ENCODE data around the gene CDC42BPB. TPM values are rescaled to one million over a fixed set of nuclear protein-coding genes. Genes with fewer than 3 reads are reported as not detected.

CDC42BPB gene
- total RNA-seq, 3 donors from 2014 or later (not counting 1 experiment from before 2014, with no cell fraction given): 0.86 to 2.3 (median 2.0) TPM

DNA sequence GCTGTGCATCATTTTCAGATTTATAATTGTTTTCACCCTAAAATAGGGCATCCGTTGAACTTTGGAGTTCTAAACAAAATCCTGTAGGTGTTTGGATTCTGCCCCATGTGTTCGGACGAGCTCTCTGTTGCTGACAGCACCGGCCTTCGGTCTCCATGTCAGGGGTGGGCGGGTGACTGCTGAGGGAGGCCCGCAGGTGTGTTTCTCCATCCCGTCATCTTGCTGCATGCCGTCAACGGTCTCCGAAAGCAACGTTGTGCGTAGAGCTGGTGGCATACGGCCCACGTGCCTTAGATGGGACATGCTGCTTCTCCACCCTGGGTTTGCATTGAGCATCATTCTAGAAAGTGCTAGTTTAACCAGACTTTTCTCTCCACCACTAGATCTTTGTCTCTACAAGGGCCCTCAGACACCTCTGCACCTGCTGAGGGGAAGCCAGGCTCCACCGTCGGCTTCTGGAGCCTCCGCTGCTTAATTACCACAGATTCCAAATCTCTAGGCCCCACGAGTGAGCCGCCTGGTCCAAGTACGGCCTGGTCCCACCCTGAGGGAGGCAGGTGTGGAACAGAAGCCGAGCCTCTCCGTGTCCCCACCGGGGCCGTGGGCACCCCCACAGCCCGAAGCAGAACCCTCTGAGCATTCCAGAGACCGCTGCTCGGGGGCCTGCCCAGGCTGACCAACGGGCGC lies 150.6 kb downstream of the CDC42BPB start:
- Mint-ChIP-seq H3K27me3 (ENCODE audit: low read depth in 2 of 2) (no peaks in the 10 kb centered on the region), H3K9me3 (no peaks in the 10 kb centered on the region), H3K4me1 (peaks cover 19 to 21% of the 10 kb centered on the region in 2 donors), H3K4me3 (no peak overlapping the region), H3K27ac (no peak overlapping the region), H3K36me3 (peaks cover 7% of the 10 kb centered on the region)
- TF ChIP-seq, protein P1, sequence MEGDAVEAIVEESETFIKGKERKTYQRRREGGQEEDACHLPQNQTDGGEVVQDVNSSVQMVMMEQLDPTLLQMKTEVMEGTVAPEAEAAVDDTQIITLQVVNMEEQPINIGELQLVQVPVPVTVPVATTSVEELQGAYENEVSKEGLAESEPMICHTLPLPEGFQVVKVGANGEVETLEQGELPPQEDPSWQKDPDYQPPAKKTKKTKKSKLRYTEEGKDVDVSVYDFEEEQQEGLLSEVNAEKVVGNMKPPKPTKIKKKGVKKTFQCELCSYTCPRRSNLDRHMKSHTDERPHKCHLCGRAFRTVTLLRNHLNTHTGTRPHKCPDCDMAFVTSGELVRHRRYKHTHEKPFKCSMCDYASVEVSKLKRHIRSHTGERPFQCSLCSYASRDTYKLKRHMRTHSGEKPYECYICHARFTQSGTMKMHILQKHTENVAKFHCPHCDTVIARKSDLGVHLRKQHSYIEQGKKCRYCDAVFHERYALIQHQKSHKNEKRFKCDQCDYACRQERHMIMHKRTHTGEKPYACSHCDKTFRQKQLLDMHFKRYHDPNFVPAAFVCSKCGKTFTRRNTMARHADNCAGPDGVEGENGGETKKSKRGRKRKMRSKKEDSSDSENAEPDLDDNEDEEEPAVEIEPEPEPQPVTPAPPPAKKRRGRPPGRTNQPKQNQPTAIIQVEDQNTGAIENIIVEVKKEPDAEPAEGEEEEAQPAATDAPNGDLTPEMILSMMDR (IDR thresholded peaks at IDR 0.05): no peak
- DNase-seq (no peak), ATAC-seq (no peak)
- Histone ChIP-seq H3K27ac (ENCODE audit: low read length) (no peak overlapping the region), H3K36me3 (ENCODE audit: control insufficient read depth, insufficient read depth, low read length) (peaks cover 21% of the 10 kb centered on the region), H3K9me3 (ENCODE audit: control insufficient read depth, insufficient read depth, low read length) (no peaks in the 10 kb centered on the region), H3K27me3 (ENCODE audit: control insufficient read depth, insufficient read depth, low read length) (no peaks in the 10 kb centered on the region), H3K4me3 (ENCODE audit: low read length) (no peak overlapping the region), H3K4me1 (ENCODE audit: control insufficient read depth, insufficient read depth, low read length) (peaks cover 20% of the 10 kb centered on the region)
- intact Hi-C loops (cut with micrococcal nuclease): no loop called here
- WGBS (ENCODE audit: insufficient coverage): 98% methylated on average over 30 of the region's 30 CpGs

DNA sequence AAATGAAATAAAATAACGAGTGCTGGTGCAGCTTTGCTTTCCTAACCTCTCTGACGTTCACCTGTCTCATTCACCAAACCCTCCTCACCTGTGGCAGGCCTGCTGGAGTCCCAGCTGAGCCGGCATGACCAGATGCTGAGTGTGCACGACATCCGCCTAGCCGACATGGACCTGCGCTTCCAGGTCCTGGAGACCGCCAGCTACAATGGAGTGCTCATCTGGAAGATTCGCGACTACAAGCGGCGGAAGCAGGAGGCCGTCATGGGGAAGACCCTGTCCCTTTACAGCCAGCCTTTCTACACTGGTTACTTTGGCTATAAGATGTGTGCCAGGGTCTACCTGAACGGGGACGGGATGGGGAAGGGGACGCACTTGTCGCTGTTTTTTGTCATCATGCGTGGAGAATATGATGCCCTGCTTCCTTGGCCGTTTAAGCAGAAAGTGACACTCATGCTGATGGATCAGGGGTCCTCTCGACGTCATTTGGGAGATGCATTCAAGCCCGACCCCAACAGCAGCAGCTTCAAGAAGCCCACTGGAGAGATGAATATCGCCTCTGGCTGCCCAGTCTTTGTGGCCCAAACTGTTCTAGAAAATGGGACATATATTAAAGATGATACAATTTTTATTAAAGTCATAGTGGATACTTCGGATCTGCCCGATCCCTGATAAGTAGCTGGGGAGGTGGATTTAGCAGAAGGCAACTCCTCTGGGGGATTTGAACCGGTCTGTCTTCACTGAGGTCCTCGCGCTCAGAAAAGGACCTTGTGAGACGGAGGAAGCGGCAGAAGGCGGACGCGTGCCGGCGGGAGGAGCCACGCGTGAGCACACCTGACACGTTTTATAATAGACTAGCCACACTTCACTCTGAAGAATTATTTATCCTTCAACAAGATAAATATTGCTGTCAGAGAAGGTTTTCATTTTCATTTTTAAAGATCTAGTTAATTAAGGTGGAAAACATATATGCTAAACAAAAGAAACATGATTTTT lies 151.9 kb downstream of the CDC42BPB start:
- H3K9me3 ChIP-seq (ENCODE audit: control insufficient read depth, insufficient read depth, low read length): no peaks in the 10 kb centered on the region
- H3K27ac Mint-ChIP-seq: no peak overlapping the region
- no peak overlapping the region for H3K4me3 ChIP-seq (ENCODE audit: low read length)
- TF ChIP-seq, protein P1 (IDR thresholded peaks at IDR 0.05): no peak
- no peaks in the 10 kb centered on the region for H3K27me3 Mint-ChIP-seq (ENCODE audit: low read depth in 2 of 2)
- peaks cover 21% of the 10 kb centered on the region for H3K36me3 ChIP-seq (ENCODE audit: control insufficient read depth, insufficient read depth, low read length)
- intact Hi-C loops (cut with micrococcal nuclease): no loop called here
- DNase-seq (no peak), ATAC-seq (no peak)
- no peaks in the 10 kb centered on the region for H3K9me3 Mint-ChIP-seq
- no peak overlapping the region for H3K4me3 Mint-ChIP-seq
- H3K27me3 ChIP-seq (ENCODE audit: control insufficient read depth, insufficient read depth, low read length): no peaks in the 10 kb centered on the region
- H3K4me1 ChIP-seq (ENCODE audit: control insufficient read depth, insufficient read depth, low read length): peaks cover 32% of the 10 kb centered on the region
- H3K27ac ChIP-seq (ENCODE audit: low read length): no peak overlapping the region
- WGBS (ENCODE audit: insufficient coverage): 97% methylated on average over 37 of the region's 38 CpGs
- peaks cover 31% of the 10 kb centered on the region in 2 donors for H3K4me1 Mint-ChIP-seq
- peaks cover 7% of the 10 kb centered on the region for H3K36me3 Mint-ChIP-seq

DNA sequence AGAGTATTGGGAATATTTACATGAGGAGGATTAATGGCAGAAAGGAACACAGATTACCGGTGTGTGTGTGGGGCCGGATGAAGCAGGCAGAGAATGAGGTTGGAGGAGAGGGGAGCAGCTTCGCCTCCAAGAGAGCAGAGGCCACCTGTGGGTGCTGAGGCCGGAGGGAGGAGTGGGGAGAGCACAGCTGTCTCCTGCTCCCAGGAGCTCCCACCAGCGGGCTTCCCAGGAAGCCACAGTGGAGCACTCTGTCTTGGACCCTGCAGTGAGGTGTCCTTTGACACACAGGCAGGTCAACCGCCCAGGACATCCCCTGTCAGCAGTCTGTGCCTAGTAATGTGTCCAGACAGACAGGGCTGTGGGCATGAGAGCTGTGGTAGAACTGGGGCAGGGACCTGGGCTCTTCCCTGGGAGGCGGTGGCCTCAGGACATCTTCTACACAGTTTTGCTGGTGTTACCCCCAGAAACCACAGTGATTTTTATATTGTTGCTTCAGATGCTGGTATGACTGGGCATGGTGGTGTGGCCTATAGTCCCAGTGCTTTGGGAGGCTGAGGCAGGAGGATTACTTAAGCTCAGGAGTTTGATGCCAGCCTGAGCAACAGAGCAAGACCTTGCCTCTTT lies 153.3 kb downstream of the CDC42BPB start:
- peak overlapping the region in 1 of 2 donors; percentile 51 for H3K27ac Mint-ChIP-seq
- Histone ChIP-seq H3K36me3 (ENCODE audit: control insufficient read depth, insufficient read depth, low read length) (peaks cover 21% of the 10 kb centered on the region), H3K4me3 (ENCODE audit: low read length) (no peak overlapping the region), H3K9me3 (ENCODE audit: control insufficient read depth, insufficient read depth, low read length) (no peaks in the 10 kb centered on the region), H3K4me1 (ENCODE audit: control insufficient read depth, insufficient read depth, low read length) (peaks cover 38% of the 10 kb centered on the region), H3K27me3 (ENCODE audit: control insufficient read depth, insufficient read depth, low read length) (no peaks in the 10 kb centered on the region), H3K27ac (ENCODE audit: low read length) (no peak overlapping the region)
- peak in 1 of 3 donors; percentile 48 for ATAC-seq
- H3K4me3 Mint-ChIP-seq: no peak overlapping the region
- peaks cover 31% of the 10 kb centered on the region in 2 donors for H3K4me1 Mint-ChIP-seq
- intact Hi-C loops (cut with micrococcal nuclease): no loop called here
- TF ChIP-seq, protein P1 (IDR thresholded peaks at IDR 0.05): no peak
- H3K9me3 Mint-ChIP-seq: no peaks in the 10 kb centered on the region
- DNase-seq: no peak
- peaks cover 7% of the 10 kb centered on the region for H3K36me3 Mint-ChIP-seq
- 82% methylated on average over 7 of the region's 7 CpGs for whole genome bisulfite sequencing (ENCODE audit: insufficient coverage)
- H3K27me3 Mint-ChIP-seq (ENCODE audit: low read depth in 2 of 2): no peaks in the 10 kb centered on the region
